Upper lobe of right lung (tissue), 1 donor: ENCODE measurements around the gene C3orf22. TPM values are rescaled to one million over a fixed set of nuclear protein-coding genes. Genes with fewer than 3 reads are reported as not detected.
A peak's percentile ranks its signal among the peaks of the same experiment; 100 is the strongest.
"Not testable (repeated sequence)": the region's sequence is repeated elsewhere in the genome, so short reads cannot be mapped to it uniquely, and the experiment has no call there.

Experiments
- ATAC-seq: fragments of 200-7000 bp; cut with Tn5 transposase; one replicate; pipeline ENCODE4 v1.9.1; 2020; ENCODE audit warnings: mild to moderate bottlenecking, moderate library complexity
- DNase-seq: peaks from one replicate; pipeline ENCODE4 v3.0.0-alpha.2; 2020
- H3K27ac ChIP-seq: fragments of 200-600 bp; one replicate; pipeline ENCODE4 v1.8.0; 2022
- H3K27me3 ChIP-seq: fragments of 200-600 bp; one replicate; pipeline ENCODE4 v1.8.0; 2022; ENCODE audit warnings: mild to moderate bottlenecking
- H3K36me3 ChIP-seq: fragments of 200-600 bp; one replicate; pipeline ENCODE4 v1.8.0; 2022
- H3K4me1 ChIP-seq: fragments of 200-600 bp; one replicate; pipeline ENCODE4 v1.8.0; 2022
- H3K4me3 ChIP-seq: fragments of 200-600 bp; one replicate; pipeline ENCODE4 v1.8.0; 2022; ENCODE audit warnings: mild to moderate bottlenecking
- H3K9me3 ChIP-seq: fragments of 200-600 bp; one replicate; pipeline ENCODE4 v1.8.0; 2022
- intact Hi-C: fragments of 100-400 bp; cut with DNase I; formaldehyde crosslinking; loops from one replicate; pipeline ENCODE4 v1.11.0; 2022
- long read RNA-seq: library from polyadenylated mRNA; unstranded; transcript quantifications from one replicate; pipeline ENCODE4 v2.0.0, GENCODE V29; 2021
- total RNA-seq: library from RNA; stranded (reverse); fragmentation: NEBNext Ultra II Directional; extraction: Animal tissue kit (Norgen Biotek cat#: 25700); gene quantifications from one replicate; pipeline ENCODE4 v1.2.1, GENCODE V29; 2021
- TF ChIP-seq, protein P1 (sequence below): fragments of 200-600 bp; IDR thresholded peaks from one replicate; pipeline ENCODE4 v1.8.0; 2022; ENCODE audit warnings: antibody characterized with exemption
- donor health status: DM: no; HTN: yes; CAD: no; lungs with severe emphysema.

C3orf22 gene
- total RNA-seq = not detected
- long read RNA-seq = 0 reads

DNA sequence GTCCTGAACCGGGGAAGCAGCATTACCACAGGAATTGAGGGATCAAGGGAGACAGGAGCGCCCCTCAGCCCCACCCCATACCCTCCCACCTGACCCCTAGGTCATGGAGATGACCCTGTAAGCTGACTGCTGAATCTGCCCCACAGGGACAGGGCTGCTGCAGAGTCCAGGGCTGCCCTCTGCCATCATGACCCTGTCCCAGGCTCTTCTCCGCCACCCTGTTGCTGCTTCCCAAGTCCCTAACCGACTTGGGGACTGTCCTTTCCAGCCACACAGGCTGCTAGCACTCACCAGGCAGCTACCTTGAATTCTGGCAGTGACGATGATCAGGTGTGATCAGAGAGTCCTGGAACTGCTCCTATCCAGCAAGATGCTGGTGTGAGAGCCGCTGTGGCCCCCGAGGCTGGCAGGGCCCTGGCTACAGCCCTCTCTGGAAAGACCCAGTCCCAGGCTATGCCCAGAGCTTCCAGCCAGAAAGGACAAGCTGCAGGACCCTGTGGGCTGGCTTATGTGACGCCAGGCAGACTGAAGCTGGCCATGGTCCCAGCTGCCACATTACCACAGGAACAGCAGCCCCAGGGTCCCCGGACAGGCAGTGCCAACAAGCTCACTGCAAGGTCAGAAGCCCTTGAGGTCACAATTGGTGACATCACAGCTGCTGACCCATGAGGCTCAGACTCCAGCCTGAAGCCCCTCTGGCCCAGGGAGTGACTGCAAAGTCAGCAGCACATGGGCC, at the start of gene C3orf22:
Gene C3orf22, minus strand, starts transcription at position 597 of the 736 bp plus-strand sequence. CDS start 5,542 bp downstream, outside the sequence.
- intact Hi-C loops = no loop called here
- H3K4me3 ChIP-seq = no peak within 1 kb of the TSS
- ATAC-seq (no peak), DNase-seq (peak; percentile 41)
- no peaks in the 10 kb centered on the region for H3K4me1 ChIP-seq
- H3K27ac ChIP-seq = no peak within 1 kb of the TSS
- no peaks in the 10 kb centered on the region for H3K27me3 ChIP-seq
- TF ChIP-seq, protein P1, sequence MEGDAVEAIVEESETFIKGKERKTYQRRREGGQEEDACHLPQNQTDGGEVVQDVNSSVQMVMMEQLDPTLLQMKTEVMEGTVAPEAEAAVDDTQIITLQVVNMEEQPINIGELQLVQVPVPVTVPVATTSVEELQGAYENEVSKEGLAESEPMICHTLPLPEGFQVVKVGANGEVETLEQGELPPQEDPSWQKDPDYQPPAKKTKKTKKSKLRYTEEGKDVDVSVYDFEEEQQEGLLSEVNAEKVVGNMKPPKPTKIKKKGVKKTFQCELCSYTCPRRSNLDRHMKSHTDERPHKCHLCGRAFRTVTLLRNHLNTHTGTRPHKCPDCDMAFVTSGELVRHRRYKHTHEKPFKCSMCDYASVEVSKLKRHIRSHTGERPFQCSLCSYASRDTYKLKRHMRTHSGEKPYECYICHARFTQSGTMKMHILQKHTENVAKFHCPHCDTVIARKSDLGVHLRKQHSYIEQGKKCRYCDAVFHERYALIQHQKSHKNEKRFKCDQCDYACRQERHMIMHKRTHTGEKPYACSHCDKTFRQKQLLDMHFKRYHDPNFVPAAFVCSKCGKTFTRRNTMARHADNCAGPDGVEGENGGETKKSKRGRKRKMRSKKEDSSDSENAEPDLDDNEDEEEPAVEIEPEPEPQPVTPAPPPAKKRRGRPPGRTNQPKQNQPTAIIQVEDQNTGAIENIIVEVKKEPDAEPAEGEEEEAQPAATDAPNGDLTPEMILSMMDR = no peak
- no peaks in the 10 kb centered on the region for H3K36me3 ChIP-seq
- peaks cover 4% of the 10 kb centered on the region for H3K9me3 ChIP-seq

GRCh38 chr3:126607214-126607908, 48.6 kb upstream of the C3orf22 start:
- H3K4me3 ChIP-seq = no peak overlapping the region
- H3K27me3 ChIP-seq = no peaks in the 10 kb centered on the region
- DNase-seq (no peak), ATAC-seq (peak; percentile 65)
- intact Hi-C loops = no loop called here
- TF ChIP-seq, protein P1 = no peak
- peaks cover 45% of the 10 kb centered on the region for H3K36me3 ChIP-seq
- no peaks in the 10 kb centered on the region for H3K9me3 ChIP-seq
- H3K4me1 ChIP-seq = no peaks in the 10 kb centered on the region
- H3K27ac ChIP-seq = no peak overlapping the region

- Histone ChIP-seq H3K36me3 (peaks cover 44% of the 10 kb centered on the region), H3K4me1 (no peaks in the 10 kb centered on the region), H3K27ac (no peak overlapping the region), H3K9me3 (no peaks in the 10 kb centered on the region), H3K27me3 (no peaks in the 10 kb centered on the region), H3K4me3 (no peak overlapping the region)
- intact Hi-C loops = no loop called here
- TF ChIP-seq, protein P1 = no peak
- ATAC-seq (no peak), DNase-seq (no peak)
Measured at GRCh38 chr3:126606001-126606400, 47.3 kb upstream of the C3orf22 start.

- TF ChIP-seq, protein P1 = no peak
- Histone ChIP-seq H3K4me3 (no peak overlapping the region), H3K9me3 (no peaks in the 10 kb centered on the region), H3K4me1 (no peaks in the 10 kb centered on the region), H3K27me3 (no peaks in the 10 kb centered on the region), H3K27ac (no peak overlapping the region), H3K36me3 (peaks cover 31% of the 10 kb centered on the region)
- intact Hi-C loops = no loop called here
- ATAC-seq (no peak), DNase-seq (no peak)
Measured at GRCh38 chr3:126604691-126605090, 46.0 kb upstream of the C3orf22 start.

DNA sequence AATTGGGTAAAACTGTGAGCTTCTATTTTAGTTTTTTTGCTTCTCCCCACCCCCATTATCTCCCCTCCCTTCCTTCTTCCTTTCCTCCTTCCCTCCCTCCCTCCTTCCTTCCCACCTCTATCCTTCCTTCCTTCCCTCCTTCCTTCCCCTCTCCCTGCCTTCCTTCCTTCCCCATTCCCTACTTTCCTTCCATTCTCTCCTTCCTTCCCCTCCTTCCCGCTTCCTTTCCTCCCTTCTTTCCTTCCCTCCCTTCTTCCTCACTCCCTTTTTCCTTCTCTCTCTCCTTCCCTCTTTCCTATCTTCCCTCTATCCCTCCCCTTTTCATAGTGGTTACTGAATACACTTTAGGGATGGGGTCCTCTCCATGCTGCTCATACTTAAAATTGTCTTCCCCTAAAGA, 40.4 kb upstream of the C3orf22 start:
- H3K27ac ChIP-seq = no peak overlapping the region
- intact Hi-C loops = no loop called here
- TF ChIP-seq, protein P1 = no peak
- no peaks in the 10 kb centered on the region for H3K9me3 ChIP-seq
- H3K4me3 ChIP-seq = no peak overlapping the region
- no peak for DNase-seq
- H3K27me3 ChIP-seq = no peaks in the 10 kb centered on the region
- H3K4me1 ChIP-seq = no peaks in the 10 kb centered on the region
- ATAC-seq = no peak
- H3K36me3 ChIP-seq = no peaks in the 10 kb centered on the region

- DNase-seq, H3K9me3 ChIP-seq, ATAC-seq: not testable (repeated sequence)
Measured at GRCh38 chr3:126595479-126595878, 36.7 kb upstream of the C3orf22 start.

GRCh38 chr3:126591515-126591914, 32.8 kb upstream of the C3orf22 start:
- H3K27me3 ChIP-seq, H3K27ac ChIP-seq, H3K4me1 ChIP-seq, intact Hi-C loops, H3K9me3 ChIP-seq, H3K4me3 ChIP-seq, DNase-seq, H3K36me3 ChIP-seq, ATAC-seq: not testable (repeated sequence)

More at GRCh38 chr3:126595479-126595878, 36.7 kb upstream of the C3orf22 start:
- H3K27ac ChIP-seq, H3K36me3 ChIP-seq, H3K4me1 ChIP-seq, H3K27me3 ChIP-seq, H3K4me3 ChIP-seq, intact Hi-C loops: not testable (repeated sequence)
